ENCODE measurements around the gene SPAM1. TPM values are rescaled to one million over a fixed set of nuclear protein-coding genes. Genes with fewer than 3 reads are reported as not detected.

The SPAM1 gene
- total RNA-seq, 4 donors from 2014 or later = not detected

DNA sequence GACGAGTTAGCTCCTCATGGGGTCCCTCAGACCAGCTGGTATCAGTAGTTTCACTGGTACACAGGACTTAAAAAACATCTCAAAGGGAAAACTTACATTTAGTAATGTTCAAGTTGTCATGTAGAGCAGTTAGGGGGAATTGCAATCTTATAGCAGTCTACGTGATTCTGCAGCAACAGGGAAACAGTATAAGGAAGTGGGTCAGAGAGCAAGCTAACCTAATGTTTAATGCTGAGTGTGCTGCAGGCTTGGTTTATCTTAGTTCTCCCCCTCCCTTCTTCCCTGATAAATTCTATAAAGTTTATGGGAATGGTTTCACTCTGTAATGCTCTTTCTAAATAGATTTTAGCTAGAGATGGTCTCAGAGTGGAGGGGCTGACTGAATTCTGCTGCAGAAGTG is 11.3 kb downstream of the SPAM1 start:
- intact Hi-C loops (cut with DNase I; ENCODE audit: low total_unique reads) = no loop called here

GRCh38 chr7:123939784-123940183 is 14.7 kb downstream of the SPAM1 start:
- no peak overlapping the region for H3K27ac ChIP-seq
- H3K4me1 ChIP-seq = no peaks in the 10 kb centered on the region
- intact Hi-C loops (cut with DNase I; ENCODE audit: low total_unique reads) = no loop called here

More for the DNA sequence above, 11.3 kb downstream of the SPAM1 start:
- Histone ChIP-seq H3K27me3 (no peaks in the 10 kb centered on the region), H3K27ac (no peak overlapping the region), H3K4me3 (no peak overlapping the region), H3K36me3 (no peaks in the 10 kb centered on the region), H3K9me3 (no peaks in the 10 kb centered on the region), H3K4me1 (no peaks in the 10 kb centered on the region)
- TF ChIP-seq CTCF (IDR thresholded peaks at IDR 0.05) (no peak), POLR2A (IDR thresholded peaks at IDR 0.05) (no peak)
- no peak for DNase-seq

GRCh38 chr7:123941391-123942180 is 16.5 kb downstream of the SPAM1 start:
- TF ChIP-seq POLR2A (IDR thresholded peaks at IDR 0.05) = no peak
- no peak for TF ChIP-seq CTCF (IDR thresholded peaks at IDR 0.05)
- Histone ChIP-seq H3K9me3 (no peaks in the 10 kb centered on the region), H3K4me1 (no peaks in the 10 kb centered on the region), H3K27me3 (no peaks in the 10 kb centered on the region), H3K27ac (no peak overlapping the region), H3K36me3 (no peaks in the 10 kb centered on the region), H3K4me3 (no peak overlapping the region)
- DNase-seq = no peak
- intact Hi-C loops (cut with DNase I; ENCODE audit: low total_unique reads) = no loop called here

More at GRCh38 chr7:123939784-123940183, 14.7 kb downstream of the SPAM1 start:
- Histone ChIP-seq H3K9me3 (no peaks in the 10 kb centered on the region), H3K27me3 (no peaks in the 10 kb centered on the region), H3K36me3 (no peaks in the 10 kb centered on the region), H3K4me3 (no peak overlapping the region)
- TF ChIP-seq CTCF (IDR thresholded peaks at IDR 0.05) = no peak
- TF ChIP-seq POLR2A (IDR thresholded peaks at IDR 0.05) = no peak
- no peak for DNase-seq

GRCh38 chr7:123944395-123944794 is 19.4 kb downstream of the SPAM1 start:
- intact Hi-C loops (cut with DNase I; ENCODE audit: low total_unique reads) = no loop called here
- TF ChIP-seq POLR2A (IDR thresholded peaks at IDR 0.05) = no peak
- TF ChIP-seq CTCF (IDR thresholded peaks at IDR 0.05) = no peak
- no peaks in the 10 kb centered on the region for H3K4me1 ChIP-seq
- no peaks in the 10 kb centered on the region for H3K36me3 ChIP-seq
- H3K4me3 ChIP-seq = no peak overlapping the region
- no peaks in the 10 kb centered on the region for H3K9me3 ChIP-seq
- no peaks in the 10 kb centered on the region for H3K27me3 ChIP-seq
- DNase-seq = no peak
- H3K27ac ChIP-seq = no peak overlapping the region

- no peak overlapping the region for H3K4me3 ChIP-seq
- H3K27me3 ChIP-seq = no peaks in the 10 kb centered on the region
- no peaks in the 10 kb centered on the region for H3K9me3 ChIP-seq
- no peak for DNase-seq
- no peak for TF ChIP-seq CTCF (IDR thresholded peaks at IDR 0.05)
- no peak for TF ChIP-seq POLR2A (IDR thresholded peaks at IDR 0.05)
- no peaks in the 10 kb centered on the region for H3K36me3 ChIP-seq
- no peaks in the 10 kb centered on the region for H3K4me1 ChIP-seq
- intact Hi-C loops (cut with DNase I; ENCODE audit: low total_unique reads) = no loop called here
- no peak overlapping the region for H3K27ac ChIP-seq
Measured at GRCh38 chr7:123945938-123946337, 20.9 kb downstream of the SPAM1 start.

Measured in uterus (tissue), 4 donors.